Stimulated activated CD4-positive, alpha-beta T cell treated with anti-CD3 and anti-CD28 coated beads, Interleukin-1b, Interleukin-23, amount 100 ng/mL, for 48 hours (primary cell): ENCODE measurements around the gene MPDU1.
A peak's percentile ranks its signal among the peaks of the same experiment; 100 is the strongest.
"Not testable (repeated sequence)": the region's sequence is repeated elsewhere in the genome, so short reads cannot be mapped to it uniquely, and the experiment has no call there.

Experiments used
- DNase-seq: peaks from one replicate; pipeline ENCODE4 v3.0.0-alpha.2; 2020

Gene MPDU1

GRCh38 chr17:7582396-7583252, 1.0 kb upstream of the MPDU1 start:
- DNase-seq: no peak

- no peak for DNase-seq
Observed at GRCh38 chr17:7586673-7587419, 3.2 kb downstream of the MPDU1 start.

GRCh38 chr17:7587420-7588151, 3.9 kb downstream of the MPDU1 start:
- DNase-seq: no peak

- DNase-seq: no peak
Observed at GRCh38 chr17:7588553-7589203, 5.0 kb downstream of the MPDU1 start.

GRCh38 chr17:7589204-7589868, 5.7 kb downstream of the MPDU1 start:
- DNase-seq: peak; percentile 66

GRCh38 chr17:7589891-7590691, 6.4 kb downstream of the MPDU1 start, which contains the start of gene SOX15:
Gene SOX15, minus strand, starts transcription at chr17:7590094. Its CDS starts 418 bp downstream, at chr17:7589676.
- no peak for DNase-seq

- DNase-seq: no peak
Observed at GRCh38 chr17:7590743-7591142, 7.1 kb downstream of the MPDU1 start.

- no peak for DNase-seq
Observed at GRCh38 chr17:7591596-7591995, 7.9 kb downstream of the MPDU1 start.

GRCh38 chr17:7592422-7593021, 8.9 kb downstream of the MPDU1 start:
- no peak for DNase-seq

- no peak for DNase-seq
Observed at GRCh38 chr17:7593296-7593695, 9.6 kb downstream of the MPDU1 start.

GRCh38 chr17:7597561-7597960, 13.9 kb downstream of the MPDU1 start:
- not testable (repeated sequence) for DNase-seq

GRCh38 chr17:7606280-7606679, 22.6 kb downstream of the MPDU1 start:
- DNase-seq: no peak

GRCh38 chr17:7610641-7611040, 27.0 kb downstream of the MPDU1 start:
- DNase-seq: no peak

- DNase-seq: no peak
Observed at GRCh38 chr17:7611635-7612293, 28.1 kb downstream of the MPDU1 start.

- no peak for DNase-seq
Observed at GRCh38 chr17:7612294-7612640, 28.6 kb downstream of the MPDU1 start.

- DNase-seq: no peak
Observed at GRCh38 chr17:7613769-7614424, 30.2 kb downstream of the MPDU1 start.

GRCh38 chr17:7614425-7615264, 31.0 kb downstream of the MPDU1 start, which contains the start of gene FXR2:
Gene FXR2, minus strand, starts transcription at chr17:7614897. Its CDS starts 365 bp downstream, at chr17:7614532.
- DNase-seq: peak; percentile 100

GRCh38 chr17:7615265-7615747, 31.7 kb downstream of the MPDU1 start:
- DNase-seq: no peak

- DNase-seq: no peak
Observed at GRCh38 chr17:7618608-7619007, 35.0 kb downstream of the MPDU1 start.
